G401 (cell line): ENCODE results near the gene NKX3-2. TPM values are rescaled to one million over a fixed set of nuclear protein-coding genes. Genes with fewer than 3 reads are reported as not detected.

ENCODE experiments used
- DNase-seq: peaks from one replicate; pipeline ENCODE4 v3.0.0-alpha.2; 2015; ENCODE audit warnings: low spot score
- in situ Hi-C: cut with HindIII; loops from 2 replicates; pipeline ENCODE4 v1.10.0; 2016; ENCODE audit warnings: low sequenced_read_pairs, mixed read lengths
- total RNA-seq: library from RNA; depleted of rRNA; stranded (reverse); fragments of >200 nt; shearing (Covaris generic); gene quantifications from 2 replicates; pipeline ENCODE4 v1.2.3, GENCODE V29; 2014

Gene NKX3-2
- total RNA-seq, 1 experiment from 2014 or later = 0.37 TPM

- in situ Hi-C loops = no loop called here
- no peak for DNase-seq
Measured at GRCh38 chr4:13546142-13546940, 2.0 kb upstream of the NKX3-2 start.

DNA sequence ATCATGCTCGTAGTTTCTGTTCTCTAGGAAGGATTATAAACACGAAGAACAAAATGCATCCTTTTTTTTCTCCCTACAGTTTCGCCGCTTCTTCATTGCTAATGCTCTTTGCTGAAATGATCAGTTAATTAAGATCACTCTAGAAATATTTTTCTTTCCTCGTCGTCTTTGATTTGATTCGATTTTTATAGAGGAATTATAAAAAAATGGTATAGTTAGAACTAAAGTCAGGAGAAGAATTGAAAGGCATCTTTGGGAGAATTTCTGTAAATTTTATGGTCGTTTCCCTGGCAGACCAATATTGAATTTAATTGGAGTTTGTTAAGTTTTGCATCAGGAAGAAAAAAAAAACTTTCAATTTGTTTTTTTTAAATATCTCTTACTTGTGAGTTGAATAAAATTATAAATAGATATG, 1.1 kb upstream of the NKX3-2 start:
- in situ Hi-C loops = no loop called here
- no peak for DNase-seq

DNA sequence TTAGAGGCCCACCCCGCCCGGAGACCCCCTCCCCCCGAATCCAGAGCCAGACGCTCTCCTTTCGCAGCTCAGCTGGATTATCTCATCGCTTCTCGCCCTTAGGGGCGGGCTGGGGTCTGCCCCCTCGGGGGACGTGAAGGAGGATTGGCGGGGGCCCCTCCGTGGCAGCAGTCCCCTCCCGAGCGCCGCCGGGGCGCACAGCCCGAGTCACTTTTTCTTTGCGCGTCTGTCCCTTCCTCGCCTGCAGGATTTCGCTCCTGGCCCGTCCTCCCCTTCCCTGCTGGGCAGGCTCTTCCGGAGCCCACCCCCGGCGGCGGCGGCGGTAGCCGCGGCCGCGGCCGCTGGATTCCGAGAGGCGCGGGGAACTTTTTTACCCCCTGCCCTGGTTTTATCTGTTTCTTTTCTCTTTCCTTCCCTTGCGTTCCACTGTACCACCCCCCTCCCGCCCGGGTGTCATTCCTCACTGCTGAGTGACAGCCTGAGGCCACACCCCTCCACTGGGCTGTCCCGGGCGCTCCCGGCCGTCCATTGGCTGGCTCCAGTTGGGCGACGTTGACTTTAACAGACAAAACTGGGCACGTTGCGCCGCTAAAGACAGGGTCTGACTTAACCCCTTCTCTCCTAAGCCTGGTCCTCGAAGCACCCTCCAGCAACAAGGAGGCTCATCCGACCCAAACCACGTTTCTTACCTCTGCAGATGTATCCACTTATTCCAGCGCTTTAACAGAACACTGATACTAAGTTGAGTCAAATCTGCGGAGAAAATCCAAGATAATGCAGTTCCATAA, 492 bp upstream of the NKX3-2 start:
- in situ Hi-C loops = no loop called here

DNA sequence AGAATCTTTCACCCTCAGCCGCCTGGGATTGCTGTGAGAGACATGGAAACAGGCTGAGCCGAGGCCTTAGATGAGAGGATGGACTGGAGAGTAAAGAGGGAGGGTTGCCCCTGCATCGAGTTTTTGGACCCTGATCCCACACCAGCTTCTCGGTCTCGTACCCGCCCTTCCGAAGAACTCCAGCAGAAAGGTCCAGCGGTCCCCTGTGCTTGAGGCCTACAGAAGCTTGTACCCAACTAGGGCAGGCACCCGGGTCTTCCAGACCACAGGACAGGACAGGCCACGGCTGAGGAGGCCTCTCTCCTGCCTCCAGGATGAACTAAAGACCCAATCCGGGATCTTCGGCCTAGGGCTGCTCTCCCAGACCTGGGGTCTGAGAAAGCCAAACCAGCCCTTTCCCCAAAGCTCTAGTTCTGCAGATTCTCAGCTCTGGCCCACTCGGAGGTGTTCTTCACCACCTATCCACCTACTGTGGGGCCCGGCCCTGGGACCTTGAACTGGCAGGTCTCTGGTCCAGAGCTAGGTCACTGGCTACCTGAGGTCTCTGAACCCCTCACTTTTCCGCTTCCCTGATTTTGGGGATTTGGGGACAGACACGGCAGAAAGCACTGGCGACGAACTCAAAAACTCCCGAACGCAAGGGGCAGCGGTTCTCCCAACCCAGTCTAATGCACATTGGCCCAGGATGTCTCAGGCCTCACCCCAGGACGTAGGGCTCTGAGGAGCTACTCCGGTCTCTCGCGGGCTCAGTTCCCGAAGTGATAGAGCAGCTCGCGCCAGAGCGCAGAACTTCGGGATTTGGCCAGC, 1.1 kb downstream of the NKX3-2 start:
- no peak for DNase-seq
- in situ Hi-C loops = no loop called here

More for the DNA sequence above, 492 bp upstream of the NKX3-2 start:
- DNase-seq = peak; percentile 30

GRCh38 chr4:13542577-13543031, 1.7 kb downstream of the NKX3-2 start:
- no peak for DNase-seq
- in situ Hi-C loops = no loop called here

DNA sequence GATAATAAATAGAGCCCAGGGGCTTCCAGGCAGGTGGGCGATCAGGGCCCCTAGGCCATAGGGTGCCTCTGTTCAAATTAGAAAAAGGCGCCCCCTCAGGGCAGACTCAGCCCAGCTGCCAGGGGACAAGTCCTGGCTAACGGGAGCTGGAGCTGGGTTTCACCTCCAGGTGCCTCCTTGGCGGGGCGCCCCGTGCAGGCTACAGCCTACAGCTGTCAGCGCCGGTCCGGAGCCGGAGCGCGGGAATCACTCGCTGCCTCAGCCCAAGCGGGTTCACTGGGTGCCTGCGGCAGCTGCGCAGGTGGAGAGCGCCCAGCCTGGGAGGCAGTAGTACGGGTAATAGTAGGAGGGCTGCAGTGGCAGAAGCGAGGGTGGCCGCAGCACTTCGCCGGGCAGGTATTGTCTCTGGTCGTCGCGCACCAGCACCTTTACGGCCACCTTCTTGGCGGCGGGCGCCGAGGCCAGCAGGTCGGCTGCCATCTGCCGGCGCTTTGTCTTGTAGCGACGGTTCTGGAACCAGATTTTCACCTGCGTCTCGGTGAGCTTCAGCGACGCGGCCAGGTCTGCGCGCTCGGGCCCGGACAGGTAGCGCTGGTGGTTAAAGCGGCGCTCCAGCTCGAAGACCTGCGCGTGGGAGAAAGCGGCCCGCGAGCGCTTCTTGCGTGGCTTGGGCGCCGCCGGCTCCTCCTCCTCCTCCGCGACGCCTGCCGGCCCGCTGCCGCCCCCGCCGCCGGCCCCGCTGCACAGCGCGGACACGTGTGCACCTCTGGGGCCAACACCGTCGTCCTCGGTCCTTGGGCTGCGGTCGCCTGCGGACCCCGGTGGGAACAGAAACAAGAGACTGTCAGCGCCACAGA, 2.4 kb downstream of the NKX3-2 start:
- in situ Hi-C loops = no loop called here
- peak; percentile 28 for DNase-seq

DNA sequence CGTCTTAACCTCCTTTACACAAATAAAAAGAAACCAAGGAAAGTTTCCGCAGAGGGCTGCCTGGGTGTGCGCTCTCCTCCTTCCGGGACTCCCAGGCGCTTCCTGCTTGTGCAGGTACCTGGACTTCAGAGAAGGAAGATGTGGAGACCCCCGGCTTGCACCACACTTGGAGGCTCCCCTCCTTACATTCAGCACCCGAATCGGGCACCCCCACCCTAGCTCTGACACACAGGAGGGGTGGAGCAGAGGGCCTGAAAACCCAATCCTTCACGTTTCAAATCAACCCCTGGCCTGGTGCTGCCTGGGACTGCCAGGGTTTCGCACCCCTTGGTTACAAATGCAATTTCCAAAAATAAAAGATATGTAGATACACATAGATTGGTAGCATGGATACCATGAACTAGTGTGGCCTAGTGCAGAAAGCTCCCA, 3.1 kb downstream of the NKX3-2 start:
- no peak for DNase-seq
- in situ Hi-C loops = no loop called here

GRCh38 chr4:13540446-13541175, 3.7 kb downstream of the NKX3-2 start:
- DNase-seq = no peak
- in situ Hi-C loops = no loop called here

GRCh38 chr4:13539619-13540445, 4.5 kb downstream of the NKX3-2 start:
- in situ Hi-C loops = no loop called here
- DNase-seq = no peak

GRCh38 chr4:13539047-13539618, 5.2 kb downstream of the NKX3-2 start:
- in situ Hi-C loops = no loop called here
- DNase-seq = no peak

- in situ Hi-C loops = no loop called here
- DNase-seq = no peak
Measured at GRCh38 chr4:13538427-13538973, 5.8 kb downstream of the NKX3-2 start.

DNA sequence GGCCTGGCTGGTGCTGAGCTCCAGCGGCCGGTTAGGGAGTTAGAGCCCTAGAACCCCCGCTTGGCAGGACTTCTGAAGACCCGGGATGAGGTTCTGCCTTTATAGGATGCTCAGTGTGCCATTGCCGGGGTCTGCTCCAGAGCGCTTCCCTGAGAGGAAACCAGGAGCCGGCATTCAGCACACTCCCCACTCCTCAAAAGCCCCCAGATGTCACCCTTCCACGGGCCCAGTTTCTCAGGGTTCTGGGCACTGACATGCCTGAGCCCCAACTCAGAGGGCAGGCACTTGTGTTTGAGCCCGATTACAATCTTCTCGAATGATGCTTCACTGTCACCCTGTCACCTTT, 6.5 kb downstream of the NKX3-2 start:
- DNase-seq = no peak
- in situ Hi-C loops = no loop called here

- in situ Hi-C loops = no loop called here
- DNase-seq = no peak
Measured at GRCh38 chr4:13537011-13537831, 7.1 kb downstream of the NKX3-2 start.

DNA sequence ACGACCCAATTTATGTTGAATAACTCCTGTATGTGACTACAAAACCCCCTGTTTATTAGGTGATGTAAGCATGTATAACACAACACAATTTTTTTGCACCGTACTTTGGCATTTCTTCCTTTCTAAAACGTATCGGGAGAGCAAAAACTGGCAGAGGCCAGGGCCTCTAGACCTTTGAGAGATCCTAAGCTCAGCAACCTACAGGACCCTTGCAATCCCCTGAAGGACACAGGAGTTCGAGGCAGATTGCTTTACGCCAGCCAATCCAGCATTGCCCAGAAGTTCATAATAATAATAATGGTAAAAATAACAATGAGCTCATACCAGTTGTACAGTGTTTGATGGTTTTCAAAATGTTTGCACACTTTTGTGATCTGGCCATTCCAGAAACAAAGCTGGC, 7.7 kb downstream of the NKX3-2 start:
- DNase-seq = no peak

GRCh38 chr4:13535708-13536361, 8.5 kb downstream of the NKX3-2 start:
- no peak for DNase-seq
- in situ Hi-C loops = no loop called here

More for the DNA sequence above, 7.7 kb downstream of the NKX3-2 start:
- in situ Hi-C loops = no loop called here
